A549 (cell line): Measurements from ENCODE around the gene PPP2R2D. TPM values are rescaled to one million over a fixed set of nuclear protein-coding genes. Genes with fewer than 3 reads are reported as not detected.

Experiments used
- ATAC-seq, 2 experiments: fragments of 200-7000 bp in 1 of 2; fragments of >200 bp in 1 of 2; cut with Nextera tagmentation in 1 of 2; cut with Tn5 transposase in 1 of 2; 3 replicates each; pipeline versions ENCODE4 v1.8.0 to v1.9.1; 2018 to 2020; ENCODE audit warnings: mild to moderate bottlenecking in 1 of 2, moderate library complexity in 1 of 2
- CTCF ChIA-PET: fragments of 300-600 bp; sonication (Branson Sonifier 250); formaldehyde crosslinking; extraction: SDS; loops from one replicate; lab custom pipeline; 2021; ENCODE audit warnings: antibody characterized with exemption, inconsistent platforms; lab: Yijun Ruan, JAX
- POLR2A ChIA-PET: fragments of 350-600 bp; formaldehyde crosslinking; extraction: SDS; loops from one replicate; lab custom pipeline; 2021; ENCODE audit warnings: antibody characterized with exemption, inconsistent platforms; lab: Yijun Ruan, JAX
- DNase-seq, 2 experiments: peaks; one replicate each; pipeline versions ENCODE4 v3.0.0 to v3.0.0-alpha.2; 2011 to 2016; ENCODE audit warnings: low read depth in 1 of 2, low spot score in 1 of 2
- FAIRE-seq: peaks from 2 replicates; lab custom pipeline; 2011; peaks lifted over from hg19 to GRCh38; lab: Jason Lieb, UNC
- H3K27ac ChIP-seq, 2 experiments: fragments of >200 bp; sonication (Bioruptor Twin); formaldehyde crosslinking; 3 replicates each; pipeline ENCODE4 v1.5.1; 2016 to 2017
- H3K4me1 ChIP-seq: fragments of >200 bp; sonication (Bioruptor Twin); formaldehyde crosslinking; 3 replicates; pipeline ENCODE4 v1.6.1; 2016
- H3K4me2 ChIP-seq: fragments of >200 bp; sonication (Bioruptor Twin); formaldehyde crosslinking; 3 replicates; pipeline ENCODE4 v1.6.1; 2016
- H3K4me3 ChIP-seq: fragments of >200 bp; sonication (Bioruptor Twin); formaldehyde crosslinking; 3 replicates; pipeline ENCODE4 v1.5.1; 2016
- H3K9me3 ChIP-seq: fragments of >200 bp; sonication (Bioruptor Twin); formaldehyde crosslinking; 3 replicates; pipeline ENCODE4 v1.6.1; 2016
- CBX2 ChIP-seq: fragments of 200-600 bp; sonication (generic); IDR thresholded peaks from 2 replicates; pipeline ENCODE4 v1.6.1; 2016; ENCODE audit warnings: low read depth, mild to moderate bottlenecking, borderline replicate concordance
- CBX8 ChIP-seq: fragments of 200-600 bp; sonication (generic); IDR thresholded peaks from 2 replicates; pipeline ENCODE4 v1.6.1; 2016
- CHD2 ChIP-seq: fragments of 150-350 bp; IDR thresholded peaks from 2 replicates; pipeline ENCODE4 v1.6.1; 2014; ENCODE audit warnings: low read length; ENCODE audit not compliant: partially characterized antibody
- EHF ChIP-seq: fragments of 250-450 bp; sonication (Bioruptor Pico); IDR thresholded peaks from 2 replicates; pipeline ENCODE4 v1.5.0; 2020; ENCODE audit warnings: mild to moderate bottlenecking
- ESRRA ChIP-seq: fragments of 150-350 bp; IDR thresholded peaks from 2 replicates; pipeline ENCODE4 v1.6.1; 2014; ENCODE audit warnings: mild to moderate bottlenecking, low read length, borderline replicate concordance
- FOSL2 ChIP-seq, 2 experiments: fragments of 450-650 bp in 1 of 2; fragments of >200 bp in 1 of 2; sonication (Bioruptor Twin) in 1 of 2; formaldehyde crosslinking; IDR thresholded peaks; 2 replicates each; pipeline versions ENCODE4 v1.5.0 to v1.6.1; 2016 to 2020; ENCODE audit warnings: mild to moderate bottlenecking in 1 of 2, moderate library complexity in 1 of 2
- GATA3 ChIP-seq: IDR thresholded peaks from 2 replicates; pipeline ENCODE4 v1.6.1; 2012; ENCODE audit warnings: borderline replicate concordance
- HEYL ChIP-seq: fragments of 250-450 bp; sonication (Bioruptor Pico); IDR thresholded peaks from 2 replicates; pipeline ENCODE4 v1.8.0; 2021; ENCODE audit warnings: mild to moderate bottlenecking, moderate library complexity
- HOXA7 ChIP-seq: fragments of 250-450 bp; sonication (Bioruptor Pico); IDR thresholded peaks from 2 replicates; pipeline ENCODE4 v1.5.0; 2020; ENCODE audit warnings: mild to moderate bottlenecking, moderate library complexity
- HOXB13 ChIP-seq: fragments of 250-450 bp; sonication (Bioruptor Pico); IDR thresholded peaks from 2 replicates; pipeline ENCODE4 v1.5.0; 2020; ENCODE audit warnings: low read depth, mild to moderate bottlenecking, moderate library complexity
- HOXB5 ChIP-seq: fragments of 250-450 bp; sonication (Bioruptor Pico); IDR thresholded peaks from 2 replicates; pipeline ENCODE4 v1.5.0; 2020; ENCODE audit warnings: mild to moderate bottlenecking, moderate library complexity
- JUN ChIP-seq, 2 experiments: fragments of >200 bp; sonication (Bioruptor Twin); formaldehyde crosslinking; IDR thresholded peaks; 2 replicates in 1 of 2; 3 replicates in 1 of 2; pipeline ENCODE4 v1.6.1; 2016 to 2017
- KDM1A ChIP-seq: fragments of 200-600 bp; sonication (generic); IDR thresholded peaks from 2 replicates; pipeline ENCODE4 v1.6.1; 2016; ENCODE audit warnings: low read depth, mild to moderate bottlenecking
- KDM5A ChIP-seq: fragments of 200-600 bp; sonication (generic); IDR thresholded peaks from 2 replicates; pipeline ENCODE4 v1.6.1; 2016; ENCODE audit warnings: antibody characterized with exemption, mild to moderate bottlenecking
- MAFK ChIP-seq: fragments of 450-650 bp; IDR thresholded peaks from 2 replicates; pipeline ENCODE4 v1.6.1; 2014; ENCODE audit not compliant: partially characterized antibody
- MAZ ChIP-seq: fragments of 150-350 bp; IDR thresholded peaks from 2 replicates; pipeline ENCODE4 v1.6.1; 2014; ENCODE audit warnings: antibody characterized with exemption, low read depth, low read length, borderline replicate concordance
- NFE2L2 ChIP-seq: fragments of 150-350 bp; conservative IDR thresholded peaks from 2 replicates; pipeline ENCODE4 v1.6.1; 2014; ENCODE audit warnings: low read length
- NR3C1 ChIP-seq: fragments of >200 bp; sonication (Bioruptor Twin); formaldehyde crosslinking; IDR thresholded peaks from 3 replicates; pipeline ENCODE4 v1.6.1; 2017
- POLR2A ChIP-seq: IDR thresholded peaks from 2 replicates; pipeline ENCODE4 v1.6.1; 2012; ENCODE audit warnings: mild to moderate bottlenecking, low read length
- POLR2AphosphoS2 ChIP-seq: conservative IDR thresholded peaks from 2 replicates; pipeline ENCODE4 v1.6.1; 2012; ENCODE audit warnings: low read length, improper control_type of control experiment, inconsistent platforms
- RAD21 ChIP-seq, 2 experiments: fragments of >200 bp in 1 of 2; sonication (Bioruptor Twin) in 1 of 2; formaldehyde crosslinking in 1 of 2; IDR thresholded peaks in 1 of 2; conservative IDR thresholded peaks in 1 of 2; 2 replicates in 1 of 2; 3 replicates in 1 of 2; pipeline ENCODE4 v1.6.1; 2012 to 2018; ENCODE audit warnings: inconsistent platforms in 1 of 2
- SMC3 ChIP-seq: fragments of >200 bp; sonication (Bioruptor Twin); formaldehyde crosslinking; IDR thresholded peaks from 3 replicates; pipeline ENCODE4 v1.6.1; 2018; ENCODE audit warnings: inconsistent platforms
- SREBF2 ChIP-seq: fragments of 450-650 bp; IDR thresholded peaks from 2 replicates; pipeline ENCODE4 v1.6.1; 2014; ENCODE audit warnings: mild to moderate bottlenecking, moderate library complexity
- TFCP2L1 ChIP-seq: fragments of 250-450 bp; sonication (Bioruptor Pico); IDR thresholded peaks from 2 replicates; pipeline ENCODE4 v1.5.0; 2021; ENCODE audit warnings: mild to moderate bottlenecking
- TP53 ChIP-seq: fragments of 250-450 bp; sonication (Bioruptor Pico); IDR thresholded peaks from 2 replicates; pipeline ENCODE4 v1.5.0; 2021; ENCODE audit warnings: mild to moderate bottlenecking, moderate library complexity
- ZNF302 ChIP-seq: fragments of 250-450 bp; sonication (Bioruptor Pico); IDR thresholded peaks from 2 replicates; pipeline ENCODE4 v1.9.0; 2021; ENCODE audit warnings: inconsistent platforms, mild to moderate bottlenecking, moderate library complexity
- WGBS: methylation state at CpG from one replicate; pipeline ENCODE4 v1.1.6; 2017; ENCODE audit errors: missing lambda C conversion rate; 5-methylcytosine and 5-hydroxymethylcytosine counted together
- polyA plus RNA-seq, 4 experiments: library from polyadenylated mRNA; depleted of rRNA in 3 of 4; stranded (reverse); fragments of >200 nt; fragmentation: RNase III in 1 of 4; extraction: RNeasy Plus Mini Kit Qiagen cat#74134 plus additional on column Dnase treatment in 1 of 4; gene quantifications; 2 replicates in 3 of 4; 3 replicates in 1 of 4; pipeline ENCODE4 v1.2.3, GENCODE V29; 2011 to 2017
- TF ChIP-seq, protein P1 (sequence below): fragments of >200 bp; sonication (Bioruptor Twin); formaldehyde crosslinking; IDR thresholded peaks from 3 replicates; pipeline ENCODE4 v1.5.1; 2016
- TF ChIP-seq, protein P2 (sequence below): IDR thresholded peaks from 2 replicates; pipeline ENCODE4 v1.6.1; 2012; ENCODE audit warnings: low read depth, borderline replicate concordance
- TF ChIP-seq, protein P3 (sequence below): IDR thresholded peaks from 2 replicates; pipeline ENCODE4 v1.6.1; 2012

Gene PPP2R2D
- polyA plus RNA-seq, 2 of the 4 experiments (the other 2 are of a cell fraction): 23.9 to 36.0 TPM

DNA sequence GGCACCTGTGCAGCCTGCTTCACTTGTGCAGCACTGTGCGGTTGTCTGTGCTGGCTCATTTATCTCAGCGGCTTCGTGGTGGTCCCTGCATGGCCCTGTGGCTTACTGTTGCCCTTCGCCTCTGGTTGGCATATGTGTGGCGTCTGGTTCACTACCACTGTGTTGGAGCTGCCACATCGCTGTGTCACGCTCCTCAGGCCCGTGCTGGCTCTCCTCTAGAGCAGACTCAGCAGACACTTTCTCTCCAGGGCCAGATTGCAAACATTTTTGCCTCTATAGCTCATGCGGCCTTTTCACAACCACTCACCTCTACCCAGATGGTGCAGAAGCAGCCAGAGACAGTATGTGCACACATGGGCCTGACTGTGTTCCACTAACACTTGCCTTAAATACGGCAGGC is 37.9 kb downstream of the PPP2R2D start:
- H3K4me2 ChIP-seq: no peak overlapping the region
- POLR2A ChIA-PET: no interaction called here
- H3K27ac ChIP-seq: no peak overlapping the region
- no peaks in the 10 kb centered on the region for H3K9me3 ChIP-seq
- ATAC-seq (no peak), FAIRE-seq (no peak)
- no peaks in the 10 kb centered on the region for H3K4me1 ChIP-seq
- no peak for TF ChIP-seq POLR2AphosphoS2
- TF ChIP-seq EHF (CRISPR knock-in tag): no peak
- no peak for TF ChIP-seq TFCP2L1
- TF ChIP-seq, all 56 proteins: peak for 0
- no peak overlapping the region for H3K4me3 ChIP-seq
- 92% methylated on average over 10 of the region's 10 CpGs for WGBS
- no peak for DNase-seq
- CTCF ChIA-PET: interaction anchor here (1.5 kb wide), 1 partner anchor 22 kb away, joined by 3 read pairs; no protein-coding TSS in a partner anchor

DNA sequence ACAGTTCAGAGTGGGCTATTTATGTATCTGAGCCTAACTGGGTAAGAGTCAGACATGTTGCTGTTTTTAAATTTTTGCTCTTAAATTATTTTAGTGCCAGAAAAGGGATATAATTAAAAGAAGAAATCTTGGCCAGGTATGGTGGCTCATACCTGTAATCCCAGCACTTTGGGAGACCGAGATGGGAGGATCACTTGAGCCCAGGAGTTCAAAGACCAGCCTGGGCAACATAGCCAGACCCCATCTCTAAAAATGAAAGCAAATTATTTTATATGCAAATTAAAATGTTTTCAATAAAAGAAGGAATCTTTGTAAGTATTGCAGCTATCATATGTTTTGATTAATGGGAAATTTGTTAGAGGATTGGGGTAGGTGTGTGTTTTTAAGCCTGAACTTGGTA is 41.6 kb downstream of the PPP2R2D start:
- no peak overlapping the region for H3K4me2 ChIP-seq
- ATAC-seq (no peak), FAIRE-seq (no peak), DNase-seq (no peak)
- peaks cover 23% of the 10 kb centered on the region for H3K4me1 ChIP-seq
- no peak overlapping the region for H3K27ac ChIP-seq
- no peak overlapping the region for H3K4me3 ChIP-seq
- 86% methylated on average over 1 of the region's 1 CpG for WGBS
- ChIA-PET POLR2A (no interaction called here), CTCF (interaction anchor here (1.2 to 8.2 kb wide), 4 partner anchors 9 to 81 kb away, joined by 3 to 59 read pairs (median 12); no protein-coding TSS in a partner anchor)
- TF ChIP-seq TFCP2L1 (no peak), HOXB13 (CRISPR knock-in tag) (no peak), ESRRA (no peak), GATA3 (no peak), CHD2 (no peak)
- TF ChIP-seq, protein P1, sequence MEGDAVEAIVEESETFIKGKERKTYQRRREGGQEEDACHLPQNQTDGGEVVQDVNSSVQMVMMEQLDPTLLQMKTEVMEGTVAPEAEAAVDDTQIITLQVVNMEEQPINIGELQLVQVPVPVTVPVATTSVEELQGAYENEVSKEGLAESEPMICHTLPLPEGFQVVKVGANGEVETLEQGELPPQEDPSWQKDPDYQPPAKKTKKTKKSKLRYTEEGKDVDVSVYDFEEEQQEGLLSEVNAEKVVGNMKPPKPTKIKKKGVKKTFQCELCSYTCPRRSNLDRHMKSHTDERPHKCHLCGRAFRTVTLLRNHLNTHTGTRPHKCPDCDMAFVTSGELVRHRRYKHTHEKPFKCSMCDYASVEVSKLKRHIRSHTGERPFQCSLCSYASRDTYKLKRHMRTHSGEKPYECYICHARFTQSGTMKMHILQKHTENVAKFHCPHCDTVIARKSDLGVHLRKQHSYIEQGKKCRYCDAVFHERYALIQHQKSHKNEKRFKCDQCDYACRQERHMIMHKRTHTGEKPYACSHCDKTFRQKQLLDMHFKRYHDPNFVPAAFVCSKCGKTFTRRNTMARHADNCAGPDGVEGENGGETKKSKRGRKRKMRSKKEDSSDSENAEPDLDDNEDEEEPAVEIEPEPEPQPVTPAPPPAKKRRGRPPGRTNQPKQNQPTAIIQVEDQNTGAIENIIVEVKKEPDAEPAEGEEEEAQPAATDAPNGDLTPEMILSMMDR: no peak
- no peaks in the 10 kb centered on the region for H3K9me3 ChIP-seq

DNA sequence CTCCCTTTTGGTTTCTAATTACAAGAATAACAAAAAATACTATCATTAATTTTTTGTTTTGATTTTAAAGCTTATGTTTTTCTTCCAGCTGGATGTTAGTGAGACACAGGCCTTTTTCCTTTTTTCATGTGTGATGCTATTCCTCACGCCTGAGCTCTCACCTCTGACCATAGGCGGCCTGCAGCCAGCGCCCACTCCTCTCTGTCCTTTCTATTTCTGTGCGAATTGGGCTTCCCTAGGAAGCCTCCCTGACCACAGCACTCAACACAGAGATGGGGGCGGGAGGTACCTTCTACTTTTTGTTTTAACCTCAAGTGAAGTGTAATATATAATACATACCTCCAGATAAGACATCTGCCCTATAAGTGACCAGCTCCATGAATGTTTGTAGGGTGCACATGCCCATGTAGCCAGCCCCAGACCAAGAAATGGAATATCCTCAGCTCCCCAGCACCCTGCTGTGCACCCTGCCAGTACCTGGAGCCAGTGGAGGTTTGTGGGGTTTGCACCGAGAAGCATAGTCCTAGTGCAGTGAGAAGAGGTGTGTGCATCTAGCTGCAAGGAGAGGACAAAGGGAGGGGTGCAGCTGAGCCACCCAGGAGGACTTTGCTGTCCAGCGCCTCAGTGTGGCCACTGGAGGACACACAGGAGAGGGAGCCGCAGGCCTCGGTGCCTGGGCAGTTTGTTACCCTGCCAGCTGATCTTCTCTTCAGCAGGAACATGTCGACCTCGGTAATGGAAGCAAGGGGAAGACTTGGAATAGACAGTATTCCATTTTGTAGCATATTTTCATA is 42.4 kb downstream of the PPP2R2D start:
- ChIA-PET CTCF (interaction anchor here (1.1 to 8.2 kb wide), 8 partner anchors 10 to 90 kb away, joined by 3 to 59 read pairs (median 6); no protein-coding TSS in a partner anchor), POLR2A (interaction anchor here (1.1 kb wide), 1 partner anchor 40 kb away, joined by 3 read pairs; no protein-coding TSS in a partner anchor)
- no peaks in the 10 kb centered on the region for H3K9me3 ChIP-seq
- H3K4me3 ChIP-seq: no peak overlapping the region
- no peak overlapping the region for H3K27ac ChIP-seq
- ATAC-seq (peak; percentile 63 to 90; a peak in 5 of 6 replicates), FAIRE-seq (no peak), DNase-seq (peak; percentile 52 to 59)
- no peak overlapping the region for H3K4me2 ChIP-seq
- TF ChIP-seq KDM1A: no peak
- no peak for TF ChIP-seq FOSL2 (IDR thresholded peaks at IDR 0.05)
- TF ChIP-seq FOSL2 (CRISPR knock-in tag; IDR thresholded peaks at IDR 0.05): no peak
- peak; percentile 20 to 22; a peak in 1 of 5 replicates for TF ChIP-seq RAD21 (conservative IDR thresholded peaks at IDR 0.05 in 1 of 2, IDR thresholded peaks at IDR 0.05 in 1 of 2)
- no peak for TF ChIP-seq HOXB5 (CRISPR knock-in tag)
- 0 out of 3 replicates have a peak, but pooled peaks have one; percentile 28 for TF ChIP-seq SMC3
- no peak for TF ChIP-seq NR3C1
- TF ChIP-seq, protein P2, sequence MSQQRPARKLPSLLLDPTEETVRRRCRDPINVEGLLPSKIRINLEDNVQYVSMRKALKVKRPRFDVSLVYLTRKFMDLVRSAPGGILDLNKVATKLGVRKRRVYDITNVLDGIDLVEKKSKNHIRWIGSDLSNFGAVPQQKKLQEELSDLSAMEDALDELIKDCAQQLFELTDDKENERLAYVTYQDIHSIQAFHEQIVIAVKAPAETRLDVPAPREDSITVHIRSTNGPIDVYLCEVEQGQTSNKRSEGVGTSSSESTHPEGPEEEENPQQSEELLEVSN: no peak
- TF ChIP-seq HEYL: no peak
- no peak for TF ChIP-seq MAFK
- no peak for TF ChIP-seq KDM5A
- TF ChIP-seq HOXB13 (CRISPR knock-in tag): no peak
- no peak for TF ChIP-seq CBX2
- TF ChIP-seq MAZ: no peak
- TF ChIP-seq, protein P3, sequence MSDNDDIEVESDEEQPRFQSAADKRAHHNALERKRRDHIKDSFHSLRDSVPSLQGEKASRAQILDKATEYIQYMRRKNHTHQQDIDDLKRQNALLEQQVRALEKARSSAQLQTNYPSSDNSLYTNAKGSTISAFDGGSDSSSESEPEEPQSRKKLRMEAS: no peak
- TF ChIP-seq POLR2A: no peak
- no peak for TF ChIP-seq NFE2L2
- TF ChIP-seq, protein P1: peak; percentile 39; the same call in 2 of the 3 replicates
- TF ChIP-seq ZNF302 (CRISPR knock-in tag): no peak
- no peak for TF ChIP-seq TP53 (CRISPR knock-in tag)
- no peak for TF ChIP-seq CBX8
- no peak for TF ChIP-seq JUN (IDR thresholded peaks at IDR 0.05)
- TF ChIP-seq SREBF2: no peak
- TF ChIP-seq HOXA7: no peak
- H3K4me1 ChIP-seq: peaks cover 31% of the 10 kb centered on the region
- WGBS: 64% methylated on average over 11 of the region's 11 CpGs
